G401 (cell line): ENCODE data around the gene BORCS6. TPM values are rescaled to one million over a fixed set of nuclear protein-coding genes. Genes with fewer than 3 reads are reported as not detected.
"Not testable (repeated sequence)": the region's sequence is repeated elsewhere in the genome, so short reads cannot be mapped to it uniquely, and the experiment has no call there.

Experiments used
- DNase-seq: peaks from one replicate; pipeline ENCODE4 v3.0.0-alpha.2; 2015; ENCODE audit warnings: low spot score
- in situ Hi-C: cut with HindIII; loops from 2 replicates; pipeline ENCODE4 v1.10.0; 2016; ENCODE audit warnings: low sequenced_read_pairs, mixed read lengths
- total RNA-seq: library from RNA; depleted of rRNA; stranded (reverse); fragments of >200 nt; shearing (Covaris generic); gene quantifications from 2 replicates; pipeline ENCODE4 v1.2.3, GENCODE V29; 2014

The BORCS6 gene
- total RNA-seq, 1 experiment from 2014 or later, result 25.6 TPM

- in situ Hi-C loops, DNase-seq: not testable (repeated sequence)
Measured at GRCh38 chr17:8214000-8214399, 24.0 kb upstream of the BORCS6 start.

GRCh38 chr17:8212312-8213180 lies 22.6 kb upstream of the BORCS6 start:
- in situ Hi-C loops, result no loop called here
- no peak for DNase-seq

- DNase-seq, result no peak
- in situ Hi-C loops, result no loop called here
Measured at GRCh38 chr17:8210761-8211458, 20.9 kb upstream of the BORCS6 start.

GRCh38 chr17:8209907-8210760 lies 20.2 kb upstream of the BORCS6 start, which contains the start of gene AURKB:
Gene AURKB (minus strand): TSS chr17:8210575. CDS start chr17:8210224, 351 bp downstream.
- in situ Hi-C loops, result no loop called here

GRCh38 chr17:8206536-8206935 lies 16.6 kb upstream of the BORCS6 start:
- no peak for DNase-seq
- in situ Hi-C loops, result no loop called here

More at GRCh38 chr17:8209907-8210760, 20.2 kb upstream of the BORCS6 start, which contains the start of gene AURKB:
- DNase-seq, result peak; percentile 95

- in situ Hi-C loops, result no loop called here
- DNase-seq, result no peak
Measured at GRCh38 chr17:8204761-8205555, 15.0 kb upstream of the BORCS6 start.

- in situ Hi-C loops, result no loop called here
- DNase-seq, result peak; percentile 99
Measured at GRCh38 chr17:8192070-8192815, 2.3 kb upstream of the BORCS6 start.

- in situ Hi-C loops, result no loop called here
- DNase-seq, result no peak
Measured at GRCh38 chr17:8190506-8190905, 526 bp upstream of the BORCS6 start.

GRCh38 chr17:8189041-8189710 lies 804 bp downstream of the BORCS6 start:
- DNase-seq, result no peak
- in situ Hi-C loops, result loop anchor here (5.0 kb wide), 1 partner anchor 67 kb away; the partner anchor contains the start of gene HES7

- in situ Hi-C loops, result loop anchor here (5.0 kb wide), 1 partner anchor 66 kb away; the partner anchor contains the start of gene HES7
- DNase-seq, result no peak
Measured at GRCh38 chr17:8188263-8188839, 1.6 kb downstream of the BORCS6 start.

GRCh38 chr17:8187517-8188262 lies 2.3 kb downstream of the BORCS6 start:
- in situ Hi-C loops, result loop anchor here (5.0 kb wide), 1 partner anchor 65 kb away; the partner anchor contains the start of gene HES7
- peak; percentile 94 for DNase-seq

GRCh38 chr17:8186787-8187516 lies 3.0 kb downstream of the BORCS6 start:
- peak; percentile 96 for DNase-seq
- in situ Hi-C loops, result loop anchor here (5.0 kb wide), 1 partner anchor 65 kb away; the partner anchor contains the start of gene HES7

GRCh38 chr17:8186446-8186786 lies 3.6 kb downstream of the BORCS6 start:
- no peak for DNase-seq
- in situ Hi-C loops, result loop anchor here (5.0 kb wide), 1 partner anchor 64 kb away; the partner anchor contains the start of gene HES7

GRCh38 chr17:8185582-8186445 lies 4.2 kb downstream of the BORCS6 start:
- in situ Hi-C loops, result loop anchor here (5.0 kb wide), 1 partner anchor 64 kb away; the partner anchor contains the start of gene HES7
- DNase-seq, result peak; percentile 86
